Skin of body (tissue), 2 donors: ENCODE results near the gene AP3S2. TPM values are rescaled to one million over a fixed set of nuclear protein-coding genes. Genes with fewer than 3 reads are reported as not detected.
"Not testable (repeated sequence)": the region's sequence is repeated elsewhere in the genome, so short reads cannot be mapped to it uniquely, and the experiment has no call there.

Experiments used
- DNase-seq: peaks from one replicate; lab custom pipeline; 2025; lab: John Stamatoyannopoulos, UW
- total RNA-seq: library from RNA; depleted of rRNA; stranded (reverse); fragments of >200 nt; gene quantifications from one replicate; pipeline ENCODE4 v1.2.3, GENCODE V29; 2014

Gene AP3S2
- total RNA-seq, 1 donor from 2014 or later, result 34.5 TPM

GRCh38 chr15:89802986-89803824 lies 90.6 kb downstream of the AP3S2 start:
- no peak for DNase-seq

GRCh38 chr15:89802231-89802928 lies 91.4 kb downstream of the AP3S2 start:
- no peak for DNase-seq

- no peak for DNase-seq
These were observed 92.2 kb downstream of the AP3S2 start for GRCh38 chr15:89801471-89802195.

- DNase-seq, result no peak
These were observed 93.8 kb downstream of the AP3S2 start for GRCh38 chr15:89799918-89800498.

- no peak for DNase-seq
These were observed 94.5 kb downstream of the AP3S2 start for GRCh38 chr15:89799011-89799911.

- no peak for DNase-seq
These were observed 96.1 kb downstream of the AP3S2 start for GRCh38 chr15:89797678-89798201.

- DNase-seq, result no peak
These were observed 97.8 kb downstream of the AP3S2 start for GRCh38 chr15:89795996-89796395.

- DNase-seq, result peak; percentile 13
These were observed 99.1 kb downstream of the AP3S2 start for GRCh38 chr15:89794627-89795241.

GRCh38 chr15:89792106-89792805 lies 101.5 kb downstream of the AP3S2 start:
- no peak for DNase-seq

- DNase-seq, result no peak
These were observed 103.1 kb downstream of the AP3S2 start for GRCh38 chr15:89790661-89791060.

- no peak for DNase-seq
These were observed 103.6 kb downstream of the AP3S2 start for GRCh38 chr15:89790206-89790605.

- DNase-seq, result not testable (repeated sequence)
These were observed 105.2 kb downstream of the AP3S2 start for GRCh38 chr15:89788585-89788984.

GRCh38 chr15:89787944-89788343 lies 105.8 kb downstream of the AP3S2 start:
- DNase-seq, result no peak

- no peak for DNase-seq
These were observed 108.0 kb downstream of the AP3S2 start for GRCh38 chr15:89785774-89786140.

GRCh38 chr15:89785064-89785773 lies 108.6 kb downstream of the AP3S2 start:
- DNase-seq, result no peak

- DNase-seq, result no peak
These were observed 109.2 kb downstream of the AP3S2 start for GRCh38 chr15:89784686-89784960.

- DNase-seq, result no peak
These were observed 109.7 kb downstream of the AP3S2 start for GRCh38 chr15:89783861-89784685.
